NCI-H1694 treated with DMSO at 0.1 percent for 48 hours (cell line): ENCODE results near the gene SUSD2.
"Not testable (repeated sequence)": the region's sequence is repeated elsewhere in the genome, so short reads cannot be mapped to it uniquely, and the experiment has no call there.

Source experiments
- DNase-seq: peaks from one replicate; lab custom pipeline; 2025; lab: John Stamatoyannopoulos, UW

SUSD2 gene

GRCh38 chr22:24190159-24190540 lies 8.9 kb downstream of the SUSD2 start:
- no peak for DNase-seq

- no peak for DNase-seq
Measured at GRCh38 chr22:24190596-24191208, 9.4 kb downstream of the SUSD2 start.

- no peak for DNase-seq
Measured at GRCh38 chr22:24191381-24191841, 10.1 kb downstream of the SUSD2 start.

GRCh38 chr22:24191893-24192292 lies 10.6 kb downstream of the SUSD2 start:
- no peak for DNase-seq

GRCh38 chr22:24198682-24199052 lies 17.4 kb downstream of the SUSD2 start:
- no peak for DNase-seq

GRCh38 chr22:24200619-24201212 lies 19.4 kb downstream of the SUSD2 start:
- no peak for DNase-seq

- no peak for DNase-seq
Measured at GRCh38 chr22:24201681-24202614, 20.7 kb downstream of the SUSD2 start.

- DNase-seq: not testable (repeated sequence)
Measured at GRCh38 chr22:24203856-24204255, 22.6 kb downstream of the SUSD2 start.

- no peak for DNase-seq
Measured at GRCh38 chr22:24205438-24206195, 24.3 kb downstream of the SUSD2 start.

GRCh38 chr22:24206460-24207263 lies 25.4 kb downstream of the SUSD2 start:
- DNase-seq: not testable (repeated sequence)

GRCh38 chr22:24207264-24208011 lies 26.2 kb downstream of the SUSD2 start:
- no peak for DNase-seq

- DNase-seq: no peak
Measured at GRCh38 chr22:24208012-24208749, 26.9 kb downstream of the SUSD2 start.

- DNase-seq: no peak
Measured at GRCh38 chr22:24209016-24209415, 27.7 kb downstream of the SUSD2 start.

GRCh38 chr22:24209687-24210086 lies 28.4 kb downstream of the SUSD2 start:
- DNase-seq: no peak

- DNase-seq: not testable (repeated sequence)
Measured at GRCh38 chr22:24210409-24210808, 29.1 kb downstream of the SUSD2 start.

- not testable (repeated sequence) for DNase-seq
Measured at GRCh38 chr22:24211716-24212115, 30.4 kb downstream of the SUSD2 start.

GRCh38 chr22:24213111-24213510 lies 31.8 kb downstream of the SUSD2 start:
- not testable (repeated sequence) for DNase-seq

- DNase-seq: no peak
Measured at GRCh38 chr22:24214467-24215285, 33.4 kb downstream of the SUSD2 start.
